H1 (cell line): ENCODE results near the gene PLEKHH2. TPM values are rescaled to one million over a fixed set of nuclear protein-coding genes. Genes with fewer than 3 reads are reported as not detected.

Experiments used
- CTCF ChIA-PET: fragments of 300-600 bp; sonication (Branson Sonifier 250); formaldehyde crosslinking; loops from one replicate; lab custom pipeline; 2021; ENCODE audit not compliant: partially characterized antibody; lab: Charles Lee
- POLR2A ChIA-PET: fragments of 300-600 bp; sonication (Branson Sonifier 250); formaldehyde crosslinking; loops from one replicate; lab custom pipeline; 2021; ENCODE audit warnings: inconsistent platforms; ENCODE audit not compliant: partially characterized antibody; lab: Charles Lee
- DNase-seq, 2 experiments: peaks; one replicate each; pipeline versions ENCODE4 v3.0.0 to v3.0.0-alpha.2; 2010 to 2022; ENCODE audit warnings: low spot score in 2 of 2, low read depth in 1 of 2, mixed read lengths in 1 of 2
- FAIRE-seq: peaks from 2 replicates; lab custom pipeline; 2011; peaks lifted over from hg19 to GRCh38; lab: Jason Lieb, UNC
- H2AFZ ChIP-seq: 2 replicates; pipeline ENCODE4 v1.8.1; 2012; ENCODE audit warnings: low read length, inconsistent platforms
- H2AK5ac ChIP-seq: 2 replicates; pipeline ENCODE4 v1.6.1; 2013; ENCODE audit warnings: low read depth, low read length
- H2BK120ac ChIP-seq: replicated peaks from 2 replicates; pipeline ENCODE3; 2013; ENCODE audit warnings: low read depth, low read length, inconsistent platforms
- H2BK12ac ChIP-seq: 2 replicates; pipeline ENCODE4 v1.6.1; 2013; ENCODE audit warnings: low read depth, low read length
- H2BK15ac ChIP-seq: 2 replicates; pipeline ENCODE4 v1.6.1; 2013; ENCODE audit warnings: low read length
- H2BK20ac ChIP-seq: 2 replicates; pipeline ENCODE4 v1.6.1; 2013; ENCODE audit warnings: low read length
- H2BK5ac ChIP-seq: 2 replicates; pipeline ENCODE4 v1.6.1; 2013; ENCODE audit warnings: low read depth, low read length
- H3K14ac ChIP-seq: 2 replicates; pipeline ENCODE4 v1.6.1; 2013; ENCODE audit warnings: inconsistent platforms; ENCODE audit not compliant: insufficient read length
- H3K18ac ChIP-seq: 2 replicates; pipeline ENCODE4 v1.6.1; 2013; ENCODE audit warnings: low read length; ENCODE audit errors: extremely low read depth
- H3K23ac ChIP-seq: 2 replicates; pipeline ENCODE4 v1.6.1; 2013; ENCODE audit warnings: inconsistent platforms; ENCODE audit not compliant: insufficient read length
- H3K23me2 ChIP-seq: 2 replicates; pipeline ENCODE4 v1.6.1; 2013; ENCODE audit warnings: low read depth, low read length
- H3K27ac ChIP-seq: 2 replicates; pipeline ENCODE4 v1.6.1; 2011; ENCODE audit warnings: low read depth, low read length, inconsistent platforms
- H3K27me3 ChIP-seq, 4 experiments: replicated peaks in 1 of 4; 1 replicate in 1 of 4; 2 replicates in 3 of 4; pipeline versions ENCODE4 v1.6.1 to v1.8.1; 2011 to 2013; ENCODE audit warnings: low read length in 3 of 4, mild to moderate bottlenecking in 3 of 4, inconsistent platforms in 2 of 4, mixed read lengths in 2 of 4, moderate library complexity in 1 of 4; ENCODE audit not compliant: control insufficient read depth in 3 of 4, insufficient read depth in 3 of 4; ENCODE audit errors: extremely low read depth in 1 of 4
- H3K36me3 ChIP-seq, 4 experiments: 2 replicates each; pipeline versions ENCODE4 v1.6.1 to v1.8.1; 2011 to 2013; ENCODE audit warnings: mild to moderate bottlenecking in 4 of 4, low read length in 3 of 4, moderate library complexity in 2 of 4, control low read depth in 1 of 4, inconsistent platforms in 1 of 4; ENCODE audit not compliant: insufficient read depth in 4 of 4, control insufficient read depth in 2 of 4
- H3K4ac ChIP-seq: replicated peaks from 2 replicates; pipeline ENCODE3; 2013; ENCODE audit warnings: low read length, low read depth, mixed read lengths, inconsistent platforms; ENCODE audit not compliant: insufficient read length
- H3K4me1 ChIP-seq, 4 experiments: replicated peaks in 1 of 4; 1 replicate in 1 of 4; 2 replicates in 3 of 4; pipeline versions ENCODE4 v1.6.1 to v1.8.1; 2011 to 2013; ENCODE audit warnings: low read length in 3 of 4, inconsistent platforms in 2 of 4, mixed read lengths in 1 of 4; ENCODE audit not compliant: insufficient read depth in 4 of 4, control insufficient read depth in 3 of 4
- H3K4me2 ChIP-seq, 2 experiments: 2 replicates each; pipeline versions ENCODE4 v1.6.1 to v1.8.1; 2011 to 2013; ENCODE audit warnings: low read depth in 2 of 2, low read length in 2 of 2, control low read depth in 1 of 2, inconsistent platforms in 1 of 2, mild to moderate bottlenecking in 1 of 2; ENCODE audit not compliant: insufficient read depth in 1 of 2
- H3K4me3 ChIP-seq, 4 experiments: fragments of 200-600, 300-600 bp in 1 of 4; sonication (generic), shearing (Covaris generic), sonication (Bioruptor Twin) in 1 of 4; 2 replicates each; pipeline versions ENCODE4 v1.5.1 to v1.8.1; 2011 to 2016; ENCODE audit warnings: low read length in 4 of 4, low read depth in 3 of 4, control low read depth in 2 of 4, inconsistent platforms in 2 of 4, mild to moderate bottlenecking in 2 of 4, mixed read lengths in 1 of 4, moderate library complexity in 1 of 4; ENCODE audit not compliant: insufficient read depth in 2 of 4; ENCODE audit errors: extremely low read depth in 1 of 4
- H3K56ac ChIP-seq: replicated peaks from 2 replicates; pipeline ENCODE3; 2013; ENCODE audit warnings: low read depth, mild to moderate bottlenecking, mixed read lengths, low read length, inconsistent platforms; ENCODE audit not compliant: insufficient read length
- H3K79me1 ChIP-seq: 2 replicates; pipeline ENCODE4 v1.6.1; 2013; ENCODE audit warnings: low read depth, low read length, control low read depth
- H3K79me2 ChIP-seq, 2 experiments: 2 replicates each; pipeline versions ENCODE4 v1.6.1 to v1.8.1; 2012 to 2013; ENCODE audit warnings: low read length in 2 of 2, mild to moderate bottlenecking in 2 of 2, inconsistent platforms in 1 of 2; ENCODE audit not compliant: insufficient read depth in 2 of 2, control insufficient read depth in 1 of 2
- H3K9ac ChIP-seq, 4 experiments: replicated peaks in 1 of 4; 1 replicate in 1 of 4; 2 replicates in 3 of 4; pipeline versions ENCODE4 v1.6.1 to v1.8.1; 2011 to 2013; ENCODE audit warnings: low read depth in 3 of 4, low read length in 3 of 4, control low read depth in 2 of 4, mild to moderate bottlenecking in 2 of 4, moderate library complexity in 2 of 4, inconsistent platforms in 1 of 4; ENCODE audit errors: extremely low read depth in 1 of 4
- H3K9me3 ChIP-seq, 2 experiments: 2 replicates each; pipeline versions ENCODE4 v1.6.1 to v1.8.1; 2012 to 2013; ENCODE audit warnings: mild to moderate bottlenecking in 2 of 2, moderate library complexity in 2 of 2, control low read depth in 1 of 2, inconsistent platforms in 1 of 2, low read depth in 1 of 2, low read length in 1 of 2, mixed read lengths in 1 of 2; ENCODE audit not compliant: insufficient read depth in 2 of 2
- H4K20me1 ChIP-seq, 2 experiments: replicated peaks in 1 of 2; 2 replicates each; pipeline versions ENCODE3 to v1.8.1; 2011 to 2013; ENCODE audit warnings: inconsistent platforms in 2 of 2, low read length in 2 of 2, mild to moderate bottlenecking in 1 of 2; ENCODE audit not compliant: insufficient read depth in 2 of 2, control insufficient read depth in 1 of 2
- H4K5ac ChIP-seq: 2 replicates; pipeline ENCODE4 v1.6.1; 2013; ENCODE audit warnings: low read length, low read depth, mixed read lengths, inconsistent platforms; ENCODE audit not compliant: insufficient read length
- H4K8ac ChIP-seq: 2 replicates; pipeline ENCODE4 v1.8.0; 2013; ENCODE audit warnings: mild to moderate bottlenecking, moderate library complexity, low read length, inconsistent platforms; ENCODE audit not compliant: insufficient read depth; ENCODE audit errors: extremely low read depth
- H4K91ac ChIP-seq: replicated peaks from 2 replicates; pipeline ENCODE3; 2013; ENCODE audit warnings: low read length, mixed read lengths, inconsistent platforms; ENCODE audit not compliant: insufficient read length
- ASH2L ChIP-seq: fragments of 200-600, 300-600 bp; sonication (generic); IDR thresholded peaks from one replicate; pipeline ENCODE4 v1.7.1; 2017; ENCODE audit warnings: low read length
- CHD1 ChIP-seq: IDR thresholded peaks from 2 replicates; pipeline ENCODE4 v1.6.1; 2012; ENCODE audit warnings: low read depth, low read length, improper control_type of control experiment
- CTCF ChIP-seq, 3 experiments: IDR thresholded peaks; 1 replicate in 2 of 3; 2 replicates in 1 of 3; pipeline versions ENCODE4 v1.5.1 to v1.6.1; 2011; ENCODE audit warnings: low read length in 3 of 3, mild to moderate bottlenecking in 3 of 3, inconsistent platforms in 2 of 3, low read depth in 1 of 3, moderate library complexity in 1 of 3; ENCODE audit not compliant: insufficient read depth in 1 of 3; ENCODE audit errors: control extremely low read depth in 1 of 3
- GABPA ChIP-seq: IDR thresholded peaks from 2 replicates; pipeline ENCODE4 v1.6.1; 2011; ENCODE audit warnings: mild to moderate bottlenecking, low read length, moderate library complexity, borderline replicate concordance; ENCODE audit not compliant: insufficient read depth
- MAFK ChIP-seq: IDR thresholded peaks from 2 replicates; pipeline ENCODE4 v1.6.1; 2012; ENCODE audit warnings: low read depth, mild to moderate bottlenecking, improper control_type of control experiment, low read length
- PHF8 ChIP-seq: fragments of 200-600 bp; sonication (generic); conservative IDR thresholded peaks from 2 replicates; pipeline ENCODE4 v1.7.1; 2012; ENCODE audit warnings: low read depth, mild to moderate bottlenecking, inconsistent platforms, low read length, moderate library complexity
- POLR2A ChIP-seq, 2 experiments: IDR thresholded peaks; 1 replicate in 1 of 2; 2 replicates in 1 of 2; pipeline ENCODE4 v1.6.1; 2011; ENCODE audit warnings: low read depth in 2 of 2, low read length in 2 of 2, mild to moderate bottlenecking in 2 of 2; ENCODE audit errors: control extremely low read depth in 1 of 2
- RXRA ChIP-seq: IDR thresholded peaks from 2 replicates; pipeline ENCODE4 v1.6.1; 2011; ENCODE audit warnings: low read depth, mild to moderate bottlenecking, low read length, moderate library complexity; ENCODE audit not compliant: insufficient read depth
- TCF12 ChIP-seq: IDR thresholded peaks from 2 replicates; pipeline ENCODE4 v1.6.1; 2011; ENCODE audit warnings: low read depth, mild to moderate bottlenecking, low read length
- TEAD4 ChIP-seq: IDR thresholded peaks from 2 replicates; pipeline ENCODE4 v1.6.1; 2012; ENCODE audit warnings: low read depth, low read length, inconsistent platforms, mixed read lengths
- YY1 ChIP-seq: IDR thresholded peaks from 2 replicates; pipeline ENCODE4 v1.6.1; 2011; ENCODE audit warnings: low read depth, mild to moderate bottlenecking, low read length
- WGBS, 2 experiments: shearing (Covaris generic) in 1 of 2; methylation state at CpG; one replicate each; pipeline versions ENCODE4 v1.1.6 to v1.1.7; 2013 to 2015; ENCODE audit warnings: low lambda C conversion rate in 2 of 2, mixed read lengths in 2 of 2, inconsistent platforms in 1 of 2, low coverage in 1 of 2, missing lambda C conversion rate in 1 of 2; ENCODE audit not compliant: insufficient replicate concordance in 2 of 2, insufficient coverage in 1 of 2, insufficient read length in 1 of 2; ENCODE audit errors: extremely low coverage in 1 of 2, missing lambda C conversion rate in 1 of 2; 5-methylcytosine and 5-hydroxymethylcytosine counted together
- polyA plus RNA-seq, 7 experiments: library from polyadenylated mRNA; depleted of rRNA in 3 of 7; stranded (reverse) in 5 of 7; unstranded in 2 of 7; fragments of >200 nt in 5 of 7; fragments of 200-250 nt in 2 of 7; gene quantifications; 1 replicate in 5 of 7; 2 replicates in 1 of 7; 4 replicates in 1 of 7; pipeline versions ENCODE4 v1.2.1 to v1.2.3, GENCODE V29; 2011 to 2013; ENCODE audit warnings: missing spikeins in 2 of 7, mixed read lengths in 2 of 7
- total RNA-seq: library from RNA; stranded (reverse); fragmentation: NEBNext Ultra II Directional; extraction: Animal tissue kit (Norgen Biotek cat#: 25700); gene quantifications from 2 replicates; pipeline ENCODE4 v1.2.1, GENCODE V29; 2021

Gene PLEKHH2
- total and polyA plus RNA-seq, 2 of the 8 experiments (the other 6 are each of a cell fraction or from before 2014, with no cell fraction given): 2.2 to 5.0 TPM

GRCh38 chr2:43814711-43815110 is 177.7 kb downstream of the PLEKHH2 start:
- Histone ChIP-seq H4K5ac (no peak overlapping the region), H2BK15ac (no peak overlapping the region), H3K9me3 (no peaks in the 10 kb centered on the region), H2AK5ac (no peak overlapping the region), H2BK120ac (no peak overlapping the region), H2BK12ac (no peak overlapping the region), H3K4me3 (no peak overlapping the region), H3K23ac (no peak overlapping the region), H3K14ac (no peak overlapping the region), H3K27me3 (no peaks in the 10 kb centered on the region), H2BK5ac (no peak overlapping the region), H3K79me1 (no peaks in the 10 kb centered on the region), H2AFZ (no peak overlapping the region), H3K79me2 (no peaks in the 10 kb centered on the region), H4K8ac (no peak overlapping the region), H3K56ac (no peak overlapping the region), H4K20me1 (no peaks in the 10 kb centered on the region), H2BK20ac (no peak overlapping the region), H3K23me2 (no peaks in the 10 kb centered on the region), H3K9ac (no peak overlapping the region), H3K27ac (no peak overlapping the region), H3K4ac (no peak overlapping the region), H3K18ac (no peak overlapping the region), H3K4me1 (no peaks in the 10 kb centered on the region), H3K36me3 (no peaks in the 10 kb centered on the region), H4K91ac (no peak overlapping the region), H3K4me2 (no peak overlapping the region)
- POLR2A ChIA-PET: no interaction called here
- FAIRE-seq (no peak), DNase-seq (no peak)
- CTCF ChIA-PET: interaction anchor here (0.6 kb wide), 1 partner anchor 200 kb away, joined by 3 read pairs; no protein-coding TSS in a partner anchor
- TF ChIP-seq MAFK: no peak
- TF ChIP-seq POLR2A (IDR thresholded peaks at IDR 0.05; ENCODE audit: control extremely low read depth in 1 of 2, low read depth in 2 of 2, low read length in 2 of 2): no peak
- no peak for TF ChIP-seq RXRA
- no peak for TF ChIP-seq TEAD4
- TF ChIP-seq PHF8: no peak
- no peak for TF ChIP-seq YY1
- TF ChIP-seq ASH2L: no peak
- no peak for TF ChIP-seq GABPA
- TF ChIP-seq TCF12: no peak
- TF ChIP-seq CTCF (IDR thresholded peaks at IDR 0.05; ENCODE audit: control extremely low read depth in 1 of 3, insufficient read depth in 1 of 3, low read depth in 1 of 3, low read length in 3 of 3): no peak
- no peak for TF ChIP-seq CHD1
- WGBS, 2 experiments: 94% methylated on average over 3 of the region's 3 CpGs; no CpG with 5 or more reads in 1 of the 2 experiments
